GM19193 (cell line): ENCODE data around the gene ACOT13.

Source experiments
- POLR2A ChIP-seq: IDR thresholded peaks from 4 replicates; pipeline ENCODE4 v1.6.1; 2011; ENCODE audit not compliant: insufficient read depth, insufficient read length; ENCODE audit errors: extremely low read depth

Gene ACOT13

GRCh38 chr6:24686408-24686807 is 19.5 kb downstream of the ACOT13 start:
- no peak for TF ChIP-seq POLR2A

GRCh38 chr6:24686946-24687345 is 20.1 kb downstream of the ACOT13 start:
- TF ChIP-seq POLR2A, result no peak

GRCh38 chr6:24689964-24690363 is 23.1 kb downstream of the ACOT13 start:
- TF ChIP-seq POLR2A, result no peak

GRCh38 chr6:24690593-24690992 is 23.7 kb downstream of the ACOT13 start:
- no peak for TF ChIP-seq POLR2A

GRCh38 chr6:24691550-24691949 is 24.7 kb downstream of the ACOT13 start:
- no peak for TF ChIP-seq POLR2A

- TF ChIP-seq POLR2A, result no peak
These were observed 25.1 kb downstream of the ACOT13 start for GRCh38 chr6:24692003-24692402.

GRCh38 chr6:24692415-24692814 is 25.5 kb downstream of the ACOT13 start:
- no peak for TF ChIP-seq POLR2A

GRCh38 chr6:24692848-24693592 is 26.1 kb downstream of the ACOT13 start:
- no peak for TF ChIP-seq POLR2A

GRCh38 chr6:24694198-24694597 is 27.3 kb downstream of the ACOT13 start:
- TF ChIP-seq POLR2A, result no peak

GRCh38 chr6:24696097-24696496 is 29.2 kb downstream of the ACOT13 start:
- TF ChIP-seq POLR2A, result no peak

- no peak for TF ChIP-seq POLR2A
These were observed 32.9 kb downstream of the ACOT13 start for GRCh38 chr6:24699521-24700359.

- no peak for TF ChIP-seq POLR2A
These were observed 35.9 kb downstream of the ACOT13 start for GRCh38 chr6:24702720-24703282.

- no peak for TF ChIP-seq POLR2A
These were observed 37.6 kb downstream of the ACOT13 start for GRCh38 chr6:24704468-24704867.

GRCh38 chr6:24708612-24709011 is 41.7 kb downstream of the ACOT13 start:
- TF ChIP-seq POLR2A, result no peak

- TF ChIP-seq POLR2A, result no peak
These were observed 42.3 kb downstream of the ACOT13 start for GRCh38 chr6:24709014-24709711.

GRCh38 chr6:24710519-24711303 is 43.8 kb downstream of the ACOT13 start:
- TF ChIP-seq POLR2A, result no peak
